HFF-Myc (cell line): ENCODE data around the gene OR2F1.
A peak's percentile ranks its signal among the peaks of the same experiment; 100 is the strongest.

Experiments
- DNase-seq: peaks from one replicate; pipeline ENCODE4 v3.0.0-alpha.2; 2011; ENCODE audit warnings: low read depth; ENCODE audit errors: extremely low read depth
- H3K4me3 ChIP-seq: replicated peaks from 2 replicates; pipeline ENCODE4 v1.5.1; 2011; ENCODE audit warnings: low read depth, mild to moderate bottlenecking, control low read depth, low read length
- CTCF ChIP-seq: IDR thresholded peaks from 2 replicates; pipeline ENCODE4 v1.5.1; 2012; ENCODE audit warnings: mild to moderate bottlenecking, low read depth, low read length, control low read depth; ENCODE audit errors: missing control alignments

The OR2F1 gene

GRCh38 chr7:143973870-143974416, 19.3 kb downstream of the OR2F1 start:
- no peak overlapping the region for H3K4me3 ChIP-seq
- DNase-seq: no peak
- no peak for TF ChIP-seq CTCF

- H3K4me3 ChIP-seq: no peak overlapping the region
- TF ChIP-seq CTCF: no peak
- DNase-seq: no peak
These were observed 19.8 kb downstream of the OR2F1 start for GRCh38 chr7:143974459-143974858.

- H3K4me3 ChIP-seq: no peak overlapping the region
- no peak for DNase-seq
- TF ChIP-seq CTCF: peak; percentile 7
These were observed 21.0 kb downstream of the OR2F1 start for GRCh38 chr7:143975617-143976016.

- DNase-seq: no peak
- no peak for TF ChIP-seq CTCF
- H3K4me3 ChIP-seq: no peak overlapping the region
These were observed 23.9 kb downstream of the OR2F1 start for GRCh38 chr7:143978585-143978984.

GRCh38 chr7:143979359-143979758, 24.7 kb downstream of the OR2F1 start:
- no peak overlapping the region for H3K4me3 ChIP-seq
- TF ChIP-seq CTCF: no peak
- peak; percentile 42 for DNase-seq

- no peak overlapping the region for H3K4me3 ChIP-seq
- no peak for TF ChIP-seq CTCF
- no peak for DNase-seq
These were observed 25.4 kb downstream of the OR2F1 start for GRCh38 chr7:143979998-143980397.
